Measurements from ENCODE around the gene PTPRN2.

PTPRN2 gene

GRCh38 chr7:158076656-158077055 is 511.0 kb downstream of the PTPRN2 start:
- in situ Hi-C loops (cut with MboI; ENCODE audit: low pct_unique_long_range_greater_than_20kb, low sequenced_read_pairs, unreplicated experiment) = no loop called here

GRCh38 chr7:158076215-158076614 is 511.4 kb downstream of the PTPRN2 start:
- TF ChIP-seq CTCF (IDR thresholded peaks at IDR 0.05; ENCODE audit: extremely low read depth, insufficient read depth, missing control alignments) = no peak
- DNase-seq (ENCODE audit: low spot score) = no peak
- in situ Hi-C loops (cut with MboI; ENCODE audit: low pct_unique_long_range_greater_than_20kb, low sequenced_read_pairs, unreplicated experiment) = no loop called here

More at GRCh38 chr7:158076656-158077055, 511.0 kb downstream of the PTPRN2 start:
- TF ChIP-seq CTCF (IDR thresholded peaks at IDR 0.05; ENCODE audit: extremely low read depth, insufficient read depth, missing control alignments) = no peak
- no peak for DNase-seq (ENCODE audit: low spot score)

GRCh38 chr7:158075633-158076001 is 512.0 kb downstream of the PTPRN2 start:
- DNase-seq (ENCODE audit: low spot score) = no peak
- TF ChIP-seq CTCF (IDR thresholded peaks at IDR 0.05; ENCODE audit: extremely low read depth, insufficient read depth, missing control alignments) = no peak
- in situ Hi-C loops (cut with MboI; ENCODE audit: low pct_unique_long_range_greater_than_20kb, low sequenced_read_pairs, unreplicated experiment) = no loop called here

- in situ Hi-C loops (cut with MboI; ENCODE audit: low pct_unique_long_range_greater_than_20kb, low sequenced_read_pairs, unreplicated experiment) = no loop called here
- DNase-seq (ENCODE audit: low spot score) = no peak
- no peak for TF ChIP-seq CTCF (IDR thresholded peaks at IDR 0.05; ENCODE audit: extremely low read depth, insufficient read depth, missing control alignments)
Measured at GRCh38 chr7:158074896-158075632, 512.6 kb downstream of the PTPRN2 start.

- no peak for DNase-seq (ENCODE audit: low spot score)
- no peak for TF ChIP-seq CTCF (IDR thresholded peaks at IDR 0.05; ENCODE audit: extremely low read depth, insufficient read depth, missing control alignments)
- in situ Hi-C loops (cut with MboI; ENCODE audit: low pct_unique_long_range_greater_than_20kb, low sequenced_read_pairs, unreplicated experiment) = no loop called here
Measured at GRCh38 chr7:158073845-158074840, 513.5 kb downstream of the PTPRN2 start.

- in situ Hi-C loops (cut with MboI; ENCODE audit: low pct_unique_long_range_greater_than_20kb, low sequenced_read_pairs, unreplicated experiment) = no loop called here
Measured at GRCh38 chr7:158072991-158073730, 514.5 kb downstream of the PTPRN2 start.

More at GRCh38 chr7:158072991-158073730, 514.5 kb downstream of the PTPRN2 start:
- no peak for TF ChIP-seq CTCF (IDR thresholded peaks at IDR 0.05; ENCODE audit: extremely low read depth, insufficient read depth, missing control alignments)
- no peak for DNase-seq (ENCODE audit: low spot score)
